Loucy (cell line): ENCODE results near the gene EPS8L3.

Experiments
- H2AFZ ChIP-seq: fragments of 200-600 bp; sonication (generic); 2 replicates; pipeline ENCODE4 v1.6.0; 2016; ENCODE audit warnings: antibody characterized with exemption, mild to moderate bottlenecking, low read length, moderate library complexity
- H3F3A ChIP-seq: fragments of 200-600 bp; 2 replicates; pipeline ENCODE4 v1.6.0; 2016; ENCODE audit warnings: antibody characterized with exemption, low read depth, mild to moderate bottlenecking
- H3K27me3 ChIP-seq: fragments of 200-600 bp; sonication (generic); 2 replicates; pipeline ENCODE4 v1.6.1; 2014; ENCODE audit warnings: low read length, mild to moderate bottlenecking; ENCODE audit not compliant: insufficient read depth, poor library complexity, severe bottlenecking
- H3K36me3 ChIP-seq: fragments of 200-600 bp; sonication (generic); 2 replicates; pipeline ENCODE4 v1.6.1; 2016; ENCODE audit warnings: low read length; ENCODE audit not compliant: insufficient read depth
- H3K4me1 ChIP-seq: fragments of 200-600 bp; sonication (generic); 2 replicates; pipeline ENCODE4 v1.5.1; 2014; ENCODE audit warnings: low read length, mild to moderate bottlenecking; ENCODE audit not compliant: insufficient read depth, poor library complexity, severe bottlenecking
- H3K4me2 ChIP-seq: fragments of 200-600 bp; sonication (generic); 2 replicates; pipeline ENCODE4 v1.6.0; 2014; ENCODE audit warnings: antibody characterized with exemption, low read length, low read depth, mild to moderate bottlenecking; ENCODE audit not compliant: poor library complexity, severe bottlenecking
- H3K4me3 ChIP-seq: fragments of 200-600 bp; sonication (generic); 2 replicates; pipeline ENCODE4 v1.5.1; 2014; ENCODE audit warnings: low read length, mild to moderate bottlenecking, mixed read lengths; ENCODE audit not compliant: poor library complexity, severe bottlenecking
- H3K79me2 ChIP-seq: fragments of 200-600 bp; sonication (generic); 2 replicates; pipeline ENCODE4 v1.6.1; 2014; ENCODE audit warnings: low read length; ENCODE audit not compliant: insufficient read depth
- H3K9ac ChIP-seq: fragments of 200-600 bp; sonication (generic); 2 replicates; pipeline ENCODE4 v1.6.0; 2014; ENCODE audit warnings: mild to moderate bottlenecking, low read depth, low read length, moderate library complexity; ENCODE audit not compliant: poor library complexity, severe bottlenecking
- H3K9me2 ChIP-seq: fragments of 200-600 bp; sonication (generic); replicated peaks from 2 replicates; pipeline ENCODE4 v1.6.1; 2016; ENCODE audit warnings: low read depth, low read length, mixed read lengths
- H3K9me3 ChIP-seq: fragments of 200-600 bp; sonication (generic); 2 replicates; pipeline ENCODE4 v1.6.1; 2014; ENCODE audit warnings: mild to moderate bottlenecking, antibody characterized with exemption, low read length, low read depth; ENCODE audit not compliant: insufficient read depth
- H4K20me1 ChIP-seq: fragments of 200-600 bp; sonication (generic); 2 replicates; pipeline ENCODE4 v1.6.0; 2014; ENCODE audit warnings: antibody characterized with exemption, low read length, mild to moderate bottlenecking; ENCODE audit not compliant: insufficient read depth, poor library complexity, severe bottlenecking
- EZH2phosphoT487 ChIP-seq: fragments of 200-600 bp; IDR thresholded peaks from 2 replicates; pipeline ENCODE4 v1.6.1; 2018; ENCODE audit warnings: antibody characterized with exemption, mild to moderate bottlenecking, moderate library complexity, borderline replicate concordance
- TF ChIP-seq, protein P1 (sequence below): fragments of 200-600 bp; sonication (generic); conservative IDR thresholded peaks from 2 replicates; pipeline ENCODE4 v1.5.1; 2014; ENCODE audit warnings: mild to moderate bottlenecking, antibody characterized with exemption, low read length

Gene EPS8L3

DNA sequence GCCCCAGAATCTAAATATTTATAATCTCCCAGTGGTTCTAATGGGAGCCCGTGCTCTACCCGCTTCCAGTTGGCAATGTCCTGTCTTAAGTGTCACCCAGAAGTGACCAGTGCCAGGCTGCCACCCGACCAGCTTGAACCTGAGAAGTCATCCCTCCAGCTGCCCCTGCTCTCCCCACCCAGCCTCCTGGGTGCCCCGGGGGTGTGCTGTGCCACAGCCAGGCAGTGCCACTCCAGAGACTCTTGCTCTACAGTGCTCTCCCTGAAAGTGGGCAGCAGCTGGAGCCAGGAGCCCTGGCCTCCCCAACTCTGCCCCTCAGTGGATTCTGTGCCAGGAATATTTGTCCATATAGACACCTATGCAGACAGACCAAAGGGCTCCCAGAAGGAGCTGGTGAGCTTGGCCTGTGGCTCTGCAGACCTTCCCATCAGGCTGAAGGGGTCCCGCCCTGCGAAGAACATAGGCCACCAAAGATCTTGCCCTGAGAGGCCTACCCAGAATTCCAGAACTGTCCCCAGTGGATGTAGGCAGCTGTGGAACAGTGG, 9.0 kb upstream of the EPS8L3 start:
- H3K4me3 ChIP-seq, result no peak overlapping the region
- H3K27me3 ChIP-seq, result no peaks in the 10 kb centered on the region
- H4K20me1 ChIP-seq, result no peaks in the 10 kb centered on the region
- no peaks in the 10 kb centered on the region for H3K9me2 ChIP-seq
- H3K9ac ChIP-seq, result no peak overlapping the region
- TF ChIP-seq EZH2phosphoT487, result no peak
- TF ChIP-seq, protein P1, sequence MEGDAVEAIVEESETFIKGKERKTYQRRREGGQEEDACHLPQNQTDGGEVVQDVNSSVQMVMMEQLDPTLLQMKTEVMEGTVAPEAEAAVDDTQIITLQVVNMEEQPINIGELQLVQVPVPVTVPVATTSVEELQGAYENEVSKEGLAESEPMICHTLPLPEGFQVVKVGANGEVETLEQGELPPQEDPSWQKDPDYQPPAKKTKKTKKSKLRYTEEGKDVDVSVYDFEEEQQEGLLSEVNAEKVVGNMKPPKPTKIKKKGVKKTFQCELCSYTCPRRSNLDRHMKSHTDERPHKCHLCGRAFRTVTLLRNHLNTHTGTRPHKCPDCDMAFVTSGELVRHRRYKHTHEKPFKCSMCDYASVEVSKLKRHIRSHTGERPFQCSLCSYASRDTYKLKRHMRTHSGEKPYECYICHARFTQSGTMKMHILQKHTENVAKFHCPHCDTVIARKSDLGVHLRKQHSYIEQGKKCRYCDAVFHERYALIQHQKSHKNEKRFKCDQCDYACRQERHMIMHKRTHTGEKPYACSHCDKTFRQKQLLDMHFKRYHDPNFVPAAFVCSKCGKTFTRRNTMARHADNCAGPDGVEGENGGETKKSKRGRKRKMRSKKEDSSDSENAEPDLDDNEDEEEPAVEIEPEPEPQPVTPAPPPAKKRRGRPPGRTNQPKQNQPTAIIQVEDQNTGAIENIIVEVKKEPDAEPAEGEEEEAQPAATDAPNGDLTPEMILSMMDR, result no peak
- H3K4me2 ChIP-seq, result no peak overlapping the region
- no peak overlapping the region; the same call in 1 of the 2 replicates for H2AFZ ChIP-seq
- no peaks in the 10 kb centered on the region for H3K9me3 ChIP-seq
- peaks cover 16% of the 10 kb centered on the region for H3K4me1 ChIP-seq
- H3F3A ChIP-seq, result no peaks in the 10 kb centered on the region
- H3K36me3 ChIP-seq, result no peaks in the 10 kb centered on the region
- no peaks in the 10 kb centered on the region for H3K79me2 ChIP-seq

DNA sequence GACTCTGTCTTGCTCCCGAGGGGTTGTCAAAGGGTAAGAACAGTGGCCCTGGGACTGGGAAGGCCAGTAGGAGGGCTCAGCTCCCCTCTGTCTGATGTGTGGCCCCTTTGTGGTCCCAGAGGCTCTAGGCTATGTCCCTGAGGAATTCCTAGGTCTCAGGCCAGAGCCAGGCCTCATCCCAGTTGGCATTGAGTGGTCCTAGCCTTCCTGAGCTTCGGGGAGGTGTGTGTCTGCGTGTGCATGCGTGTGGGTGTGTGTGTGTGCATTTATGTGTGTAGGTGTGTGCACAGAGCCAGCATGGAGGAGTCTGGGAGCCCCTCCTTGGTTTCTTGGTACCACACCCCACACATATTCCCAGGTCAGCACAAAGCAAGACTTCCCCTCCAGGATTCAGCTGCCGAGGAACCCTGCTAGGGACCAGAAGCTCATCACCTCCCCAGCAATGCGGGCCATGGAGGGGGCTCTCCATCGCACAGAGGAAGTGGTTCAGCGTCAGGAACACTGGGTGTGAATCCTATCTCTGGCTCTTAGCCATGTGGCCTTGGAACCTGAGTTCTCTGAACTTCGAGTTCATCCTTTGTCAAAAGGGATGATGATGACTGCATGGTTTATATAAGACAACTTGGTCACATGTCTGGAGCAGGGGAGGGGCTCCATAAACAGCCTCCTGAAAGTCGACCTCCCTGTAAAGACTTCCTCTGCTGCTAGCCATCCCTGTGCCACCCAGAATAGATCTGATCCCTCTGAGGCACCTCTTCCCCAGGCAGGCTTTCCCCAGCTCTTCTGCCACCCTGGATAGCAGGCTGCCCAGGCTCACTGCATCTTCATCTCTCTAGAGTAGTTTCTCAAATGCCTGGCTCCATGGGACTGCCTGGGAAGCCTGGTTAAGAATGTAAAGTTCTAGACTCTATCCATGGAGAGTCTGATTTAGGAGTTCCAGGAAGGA, 8.3 kb upstream of the EPS8L3 start:
- Histone ChIP-seq H3F3A (no peaks in the 10 kb centered on the region), H3K4me2 (no peak overlapping the region), H3K9me2 (no peaks in the 10 kb centered on the region), H3K9ac (no peak overlapping the region), H3K4me1 (peaks cover 9% of the 10 kb centered on the region), H3K4me3 (no peak overlapping the region), H3K27me3 (no peaks in the 10 kb centered on the region), H3K79me2 (no peaks in the 10 kb centered on the region), H3K9me3 (no peaks in the 10 kb centered on the region), H3K36me3 (no peaks in the 10 kb centered on the region), H4K20me1 (no peaks in the 10 kb centered on the region), H2AFZ (0 out of 2 replicates have a peak overlapping the region, but pooled peaks have one; percentile 44)
- TF ChIP-seq, protein P1, result no peak
- no peak for TF ChIP-seq EZH2phosphoT487

DNA sequence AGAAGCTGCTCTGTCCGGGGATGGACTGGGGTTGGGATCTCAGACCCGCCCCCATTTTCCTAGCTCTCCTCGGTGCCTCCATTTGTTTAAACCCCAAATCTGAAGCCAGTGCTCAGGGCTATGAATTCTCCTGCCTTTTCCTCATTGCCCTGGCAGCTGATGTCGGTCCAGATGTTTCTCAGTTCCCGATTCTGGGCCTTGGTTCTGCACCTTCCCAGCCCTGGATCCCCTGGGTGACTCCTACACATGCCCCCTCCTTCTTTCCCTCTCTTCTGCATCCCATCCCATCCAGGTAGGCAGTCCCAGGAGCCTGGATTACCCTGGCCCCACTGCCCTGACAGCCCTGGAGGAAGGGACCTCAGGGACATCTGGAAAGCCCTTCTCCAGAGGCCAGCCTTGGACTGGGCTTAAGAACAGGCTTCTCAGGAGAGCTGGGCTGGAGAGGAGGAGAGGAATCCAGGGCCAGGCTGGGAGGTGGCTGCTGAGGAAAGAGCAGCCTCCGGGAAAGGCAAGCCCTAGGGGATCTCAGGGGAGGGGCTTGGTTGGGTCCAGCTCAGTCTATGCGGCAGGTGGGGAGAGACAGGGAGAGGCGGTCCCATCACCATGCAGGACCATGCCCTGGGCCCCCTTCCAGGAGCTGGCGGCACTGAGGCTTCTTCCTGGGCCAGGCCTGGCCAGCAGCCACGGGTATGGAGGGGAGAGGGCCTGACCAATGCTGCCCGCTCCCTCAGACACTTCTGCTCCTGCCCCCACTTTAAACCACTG, 6.8 kb upstream of the EPS8L3 start:
- H3K9me2 ChIP-seq, result no peaks in the 10 kb centered on the region
- peaks cover 7% of the 10 kb centered on the region for H3K4me1 ChIP-seq
- no peaks in the 10 kb centered on the region for H3K36me3 ChIP-seq
- H3K4me3 ChIP-seq, result no peak overlapping the region
- H3F3A ChIP-seq, result no peaks in the 10 kb centered on the region
- H3K4me2 ChIP-seq, result no peak overlapping the region
- no peak overlapping the region for H2AFZ ChIP-seq
- H3K9me3 ChIP-seq, result no peaks in the 10 kb centered on the region
- no peaks in the 10 kb centered on the region for H3K79me2 ChIP-seq
- H3K9ac ChIP-seq, result no peak overlapping the region
- no peaks in the 10 kb centered on the region for H3K27me3 ChIP-seq
- no peak for TF ChIP-seq EZH2phosphoT487
- TF ChIP-seq, protein P1, result no peak
- no peaks in the 10 kb centered on the region for H4K20me1 ChIP-seq
